SU-DHL-6 (cell line): Measurements from ENCODE around the gene HSP90AB1.

Experiments used
- EZH2phosphoT487 ChIP-seq: fragments of 200-600 bp; sonication (generic), shearing (Covaris generic); conservative IDR thresholded peaks from 2 replicates; pipeline ENCODE4 v1.6.1; 2018; ENCODE audit warnings: mild to moderate bottlenecking, antibody characterized with exemption, low read length, moderate library complexity, mixed read lengths
- TF ChIP-seq, protein P1 (sequence below): fragments of 200-600 bp; sonication (generic); IDR thresholded peaks from one replicate; pipeline ENCODE4 v1.5.1; 2017; ENCODE audit warnings: antibody characterized with exemption, mild to moderate bottlenecking, low read length, moderate library complexity; ENCODE audit not compliant: insufficient read depth, poor library complexity, severe bottlenecking

- TF ChIP-seq, protein P1, sequence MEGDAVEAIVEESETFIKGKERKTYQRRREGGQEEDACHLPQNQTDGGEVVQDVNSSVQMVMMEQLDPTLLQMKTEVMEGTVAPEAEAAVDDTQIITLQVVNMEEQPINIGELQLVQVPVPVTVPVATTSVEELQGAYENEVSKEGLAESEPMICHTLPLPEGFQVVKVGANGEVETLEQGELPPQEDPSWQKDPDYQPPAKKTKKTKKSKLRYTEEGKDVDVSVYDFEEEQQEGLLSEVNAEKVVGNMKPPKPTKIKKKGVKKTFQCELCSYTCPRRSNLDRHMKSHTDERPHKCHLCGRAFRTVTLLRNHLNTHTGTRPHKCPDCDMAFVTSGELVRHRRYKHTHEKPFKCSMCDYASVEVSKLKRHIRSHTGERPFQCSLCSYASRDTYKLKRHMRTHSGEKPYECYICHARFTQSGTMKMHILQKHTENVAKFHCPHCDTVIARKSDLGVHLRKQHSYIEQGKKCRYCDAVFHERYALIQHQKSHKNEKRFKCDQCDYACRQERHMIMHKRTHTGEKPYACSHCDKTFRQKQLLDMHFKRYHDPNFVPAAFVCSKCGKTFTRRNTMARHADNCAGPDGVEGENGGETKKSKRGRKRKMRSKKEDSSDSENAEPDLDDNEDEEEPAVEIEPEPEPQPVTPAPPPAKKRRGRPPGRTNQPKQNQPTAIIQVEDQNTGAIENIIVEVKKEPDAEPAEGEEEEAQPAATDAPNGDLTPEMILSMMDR = no peak
- TF ChIP-seq EZH2phosphoT487 = no peak
These were observed 10.9 kb upstream of the HSP90AB1 start for GRCh38 chr6:44235891-44236516.
